GM10266 (cell line): ENCODE results near the gene PPP1R14C.

ENCODE experiments used
- DNase-seq: peaks from one replicate; pipeline ENCODE4 v3.0.0; 2012; ENCODE audit errors: extremely low spot score
- CTCF ChIP-seq: IDR thresholded peaks from 2 replicates; pipeline ENCODE4 v1.5.1; 2012; ENCODE audit warnings: mild to moderate bottlenecking, low read depth; ENCODE audit not compliant: control insufficient read depth, insufficient read depth; ENCODE audit errors: missing control alignments

PPP1R14C gene

GRCh38 chr6:150208611-150209352, 65.9 kb downstream of the PPP1R14C start:
- no peak for DNase-seq
- no peak for TF ChIP-seq CTCF

- no peak for DNase-seq
- no peak for TF ChIP-seq CTCF
Measured at GRCh38 chr6:150209415-150209814, 66.6 kb downstream of the PPP1R14C start.

GRCh38 chr6:150211700-150212511, 69.1 kb downstream of the PPP1R14C start:
- TF ChIP-seq CTCF: no peak
- DNase-seq: no peak

GRCh38 chr6:150212778-150213177, 69.9 kb downstream of the PPP1R14C start:
- DNase-seq: no peak
- no peak for TF ChIP-seq CTCF

- TF ChIP-seq CTCF: no peak
- DNase-seq: no peak
Measured at GRCh38 chr6:150213301-150213700, 70.5 kb downstream of the PPP1R14C start.

- no peak for DNase-seq
- no peak for TF ChIP-seq CTCF
Measured at GRCh38 chr6:150214310-150214709, 71.5 kb downstream of the PPP1R14C start.
